Right lobe of liver (tissue), 6 donors: Measurements from ENCODE around the gene LRRC47. TPM values are rescaled to one million over a fixed set of nuclear protein-coding genes. Genes with fewer than 3 reads are reported as not detected.

Experiments used
- ATAC-seq, 4 donors: fragments of 200-7000 bp; cut with Tn5 transposase; one replicate each; pipeline ENCODE4 v1.9.1; 2020; ENCODE audit warnings: mild to moderate bottlenecking in 4 of 4, moderate library complexity in 4 of 4
- DNase-seq, 3 donors: peaks; one replicate each; pipeline ENCODE4 v3.0.0-alpha.2; 2020
- H3K27ac ChIP-seq, 3 donors: fragments of 200-600 bp; one replicate each; pipeline ENCODE4 v1.8.0; 2022
- H3K27me3 ChIP-seq, 2 donors: fragments of 200-600 bp; one replicate each; pipeline ENCODE4 v1.8.0; 2022
- H3K36me3 ChIP-seq, 4 donors: fragments of 200-600 bp; sonication (generic) in 1 of 4; one replicate each; pipeline versions ENCODE4 v1.5.1 to v1.8.0; 2017 to 2022; ENCODE audit warnings: control low read depth in 1 of 4
- H3K4me1 ChIP-seq, 4 donors: fragments of 200-600 bp; sonication (generic) in 1 of 4; one replicate each; pipeline versions ENCODE4 v1.5.1 to v1.8.0; 2017 to 2022; ENCODE audit warnings: control low read depth in 1 of 4
- H3K4me3 ChIP-seq, 3 donors: fragments of 200-600 bp; one replicate each; pipeline ENCODE4 v1.8.0; 2022
- H3K9me3 ChIP-seq, 4 donors: fragments of 200-600 bp; sonication (generic) in 1 of 4; one replicate each; pipeline versions ENCODE4 v1.5.1 to v1.8.0; 2017 to 2022; ENCODE audit warnings: control low read depth in 1 of 4
- CTCF ChIP-seq, 4 donors: fragments of 200-600 bp in 3 of 4; fragments of 450-650 bp in 1 of 4; IDR thresholded peaks; one replicate each; pipeline versions ENCODE4 v1.5.1 to v1.8.0; 2016 to 2022; ENCODE audit warnings: antibody characterized with exemption in 4 of 4, mild to moderate bottlenecking in 2 of 4
- POLR2A ChIP-seq: fragments of 450-650 bp; IDR thresholded peaks from one replicate; pipeline ENCODE4 v1.6.1; 2017; ENCODE audit warnings: antibody characterized with exemption, mild to moderate bottlenecking
- WGBS: methylation state at CpG from one replicate; pipeline ENCODE4 v1.1.6; 2018; ENCODE audit warnings: low coverage, low lambda C conversion rate; ENCODE audit not compliant: insufficient coverage; ENCODE audit errors: missing lambda C conversion rate; 5-methylcytosine and 5-hydroxymethylcytosine counted together
- intact Hi-C, 2 donors: fragments of 100-400 bp; cut with DNase I; formaldehyde crosslinking; loops; one replicate each; pipeline versions ENCODE4 v1.11.2 to v1.14.1; 2022
- total RNA-seq, 6 experiments: library from RNA; depleted of rRNA in 2 of 6; stranded (reverse); fragments of >200 nt in 2 of 6; fragmentation: NEBNext Ultra II Directional in 3 of 6; extraction: Animal tissue kit (Norgen Biotek cat#: 25700) in 3 of 6; gene quantifications; one replicate each; pipeline versions ENCODE4 v1.1.0 to v1.2.4, GENCODE V29; 2016 to 2023
- donor health status: DM: no; HTN: yes; CAD: no.
- donor health status: DM: no; HTN: no; CAD: no.
- donor health status: DM: no; HTN: no; CAD: no.
- donor health status: DM: no; HTN: yes; CAD: no.
- donor health status: DM: no; HTN: yes; CAD: no.

LRRC47 gene
- total RNA-seq, 6 experiments from 2014 or later = 22.7 to 32.2 (median 25.8) TPM

GRCh38 chr1:3828391-3828790 is 32.1 kb upstream of the LRRC47 start:
- H3K27ac ChIP-seq = no peak overlapping the region
- no peak overlapping the region for H3K4me3 ChIP-seq
- DNase-seq (no peak), ATAC-seq (no peak)
- intact Hi-C loops = no loop called here
- WGBS = 83% methylated on average over 8 of the region's 8 CpGs
- peaks cover 0 to 63% (median 19%) of the 10 kb centered on the region in 4 donors for H3K36me3 ChIP-seq
- no peaks in the 10 kb centered on the region for H3K9me3 ChIP-seq
- no peaks in the 10 kb centered on the region for H3K4me1 ChIP-seq
- TF ChIP-seq POLR2A = no peak
- H3K27me3 ChIP-seq = no peaks in the 10 kb centered on the region

GRCh38 chr1:3827813-3828307 is 31.6 kb upstream of the LRRC47 start:
- Histone ChIP-seq H3K4me3 (no peak overlapping the region), H3K27me3 (no peaks in the 10 kb centered on the region), H3K9me3 (no peaks in the 10 kb centered on the region), H3K4me1 (no peaks in the 10 kb centered on the region), H3K27ac (no peak overlapping the region), H3K36me3 (peaks cover 0 to 61% (median 19%) of the 10 kb centered on the region in 4 donors)
- intact Hi-C loops = no loop called here
- TF ChIP-seq CTCF (IDR thresholded peaks at IDR 0.05) (no peak), POLR2A (no peak)
- 97% methylated on average over 6 of the region's 14 CpGs for WGBS
- DNase-seq (no peak), ATAC-seq (peak in 1 of 4 donors; percentile 29)

- Histone ChIP-seq H3K4me1 (no peaks in the 10 kb centered on the region), H3K36me3 (peaks cover 0 to 66% (median 20%) of the 10 kb centered on the region in 4 donors), H3K27ac (no peak overlapping the region), H3K4me3 (no peak overlapping the region), H3K27me3 (no peaks in the 10 kb centered on the region), H3K9me3 (no peaks in the 10 kb centered on the region)
- DNase-seq = no peak
- TF ChIP-seq POLR2A (no peak), CTCF (IDR thresholded peaks at IDR 0.05) (no peak)
- no peak for ATAC-seq
- 90% methylated on average over 9 of the region's 15 CpGs for WGBS
- intact Hi-C loops = no loop called here
Observed at GRCh38 chr1:3825356-3825755, 29.1 kb upstream of the LRRC47 start.

- no peak for DNase-seq
- H3K27me3 ChIP-seq = no peaks in the 10 kb centered on the region
- ATAC-seq = no peak
- no peak for TF ChIP-seq CTCF (IDR thresholded peaks at IDR 0.05)
- TF ChIP-seq POLR2A = no peak
- H3K4me1 ChIP-seq = no peaks in the 10 kb centered on the region
- intact Hi-C loops = no loop called here
- WGBS = 79% methylated on average over 8 of the region's 8 CpGs
- H3K27ac ChIP-seq = no peak overlapping the region
- H3K4me3 ChIP-seq = no peak overlapping the region
- peaks cover 0 to 66% (median 15%) of the 10 kb centered on the region in 4 donors for H3K36me3 ChIP-seq
- no peaks in the 10 kb centered on the region for H3K9me3 ChIP-seq
Observed at GRCh38 chr1:3824650-3825049, 28.4 kb upstream of the LRRC47 start.

GRCh38 chr1:3822421-3822820 is 26.1 kb upstream of the LRRC47 start:
- H3K4me3 ChIP-seq = no peak overlapping the region
- H3K4me1 ChIP-seq = no peaks in the 10 kb centered on the region
- H3K27ac ChIP-seq = no peak overlapping the region
- 89% methylated on average over 12 of the region's 16 CpGs for WGBS
- H3K9me3 ChIP-seq = no peaks in the 10 kb centered on the region
- intact Hi-C loops = no loop called here
- ATAC-seq = no peak
- TF ChIP-seq CTCF (IDR thresholded peaks at IDR 0.05) (no peak), POLR2A (no peak)
- DNase-seq = peak in 1 of 3 donors; percentile 9
- peaks cover 0 to 48% (median 10%) of the 10 kb centered on the region in 4 donors for H3K36me3 ChIP-seq
- no peaks in the 10 kb centered on the region for H3K27me3 ChIP-seq
